GM21390 (cell line): Measurements from ENCODE around the gene FNIP2.
A peak's percentile ranks its signal among the peaks of the same experiment; 100 is the strongest.
"Not testable (repeated sequence)": the region's sequence is repeated elsewhere in the genome, so short reads cannot be mapped to it uniquely, and the experiment has no call there.

Source experiments
- ATAC-seq: cut with Tn5 transposase; IDR thresholded peaks from one replicate; pipeline ENCODE4 v1.9.1; 2021; ENCODE audit not compliant: unreplicated experiment

Gene FNIP2

GRCh38 chr4:158903472-158904043 is 134.7 kb downstream of the FNIP2 start:
- no peak for ATAC-seq

- ATAC-seq, result no peak
These were observed 136.0 kb downstream of the FNIP2 start for GRCh38 chr4:158904815-158905214.

- peak; percentile 89 for ATAC-seq
These were observed 137.2 kb downstream of the FNIP2 start for GRCh38 chr4:158906073-158906472.

- no peak for ATAC-seq
These were observed 143.6 kb downstream of the FNIP2 start for GRCh38 chr4:158912390-158912789.

DNA sequence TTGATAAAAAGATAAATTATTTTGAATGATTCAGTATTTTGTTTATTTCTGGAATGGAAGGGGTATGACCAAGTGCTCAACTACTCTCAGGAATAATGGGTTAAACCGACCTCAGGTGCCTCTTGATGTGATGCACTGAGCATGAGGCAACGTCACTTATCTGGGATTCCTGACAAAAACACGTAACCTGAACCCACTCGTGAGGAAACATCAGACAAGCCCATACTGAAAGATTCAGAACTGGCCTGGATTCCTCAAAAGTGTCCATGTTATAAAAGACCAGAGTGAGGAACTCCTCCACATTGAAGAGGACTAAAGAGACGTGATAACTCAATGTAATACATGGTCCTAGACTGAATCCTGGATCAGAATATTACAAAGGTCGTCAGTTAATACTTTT is 144.0 kb downstream of the FNIP2 start:
- no peak for ATAC-seq

DNA sequence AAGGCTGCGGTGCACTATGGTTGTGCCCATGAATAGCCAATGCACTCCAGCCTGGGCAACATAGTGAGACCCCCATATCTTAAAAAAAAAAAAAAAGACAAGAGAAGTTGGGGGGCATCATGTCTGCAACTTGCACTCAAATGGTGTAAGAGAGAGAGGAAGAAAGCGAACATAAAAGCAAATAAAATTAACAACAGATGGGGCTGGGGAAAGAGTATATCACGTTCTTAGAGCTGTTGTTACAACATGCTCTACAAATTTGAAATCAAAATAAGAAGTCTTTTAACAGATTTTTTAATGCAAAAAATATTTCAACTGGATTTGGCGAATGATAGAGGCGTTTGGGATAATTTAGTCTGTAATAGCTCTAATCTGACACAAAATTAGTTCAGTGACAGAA is 144.9 kb downstream of the FNIP2 start:
- no peak for ATAC-seq

- no peak for ATAC-seq
These were observed 145.4 kb downstream of the FNIP2 start for GRCh38 chr4:158914218-158914617.

- ATAC-seq, result peak; percentile 56
These were observed 146.9 kb downstream of the FNIP2 start for GRCh38 chr4:158915683-158916241.

DNA sequence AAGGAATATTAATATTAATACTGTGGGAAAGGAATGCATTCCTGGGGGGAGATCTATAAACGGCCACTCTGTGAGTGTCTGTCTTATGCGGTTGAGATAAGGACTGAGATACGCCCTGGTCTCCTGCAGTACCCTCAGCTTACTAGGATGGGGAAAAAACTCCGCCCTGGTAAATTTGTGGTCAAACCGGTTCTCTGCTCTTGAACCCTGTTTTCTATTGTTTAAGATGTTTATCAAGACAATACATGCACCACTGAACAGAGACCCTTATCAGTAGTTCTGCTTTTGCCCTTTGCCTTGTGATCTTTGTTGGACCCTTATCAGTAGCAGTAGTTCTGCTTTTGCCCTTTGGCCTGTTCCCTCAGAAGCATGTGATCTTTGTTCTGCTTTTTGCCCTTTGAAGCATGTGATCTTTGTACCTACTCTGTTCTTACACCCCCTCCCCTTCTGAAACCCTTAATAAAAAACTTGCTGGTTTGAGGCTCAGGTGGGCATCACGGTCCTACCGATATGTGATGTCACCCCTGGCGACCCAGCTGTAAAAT is 151.7 kb downstream of the FNIP2 start:
- not testable (repeated sequence) for ATAC-seq

DNA sequence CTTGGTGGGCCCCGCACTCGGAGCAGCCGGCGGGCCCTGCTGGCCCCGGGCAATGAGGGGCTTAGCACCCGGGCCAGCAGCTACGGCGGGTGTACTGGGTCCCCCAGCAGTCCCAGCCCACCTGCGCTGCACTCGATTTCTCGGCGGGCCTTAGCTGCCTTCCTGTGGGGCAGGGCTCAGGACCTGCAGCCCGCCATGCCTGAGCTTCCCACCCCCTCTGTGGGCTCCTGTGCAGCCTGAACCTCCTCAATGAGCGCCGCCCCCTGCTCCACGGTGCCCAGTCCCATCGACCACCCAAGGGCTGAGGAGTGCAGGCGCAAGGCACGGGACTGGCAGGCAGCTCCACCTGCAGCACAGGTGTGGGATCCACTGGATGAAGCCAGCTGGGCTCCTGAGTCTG is 158.9 kb downstream of the FNIP2 start:
- not testable (repeated sequence) for ATAC-seq

DNA sequence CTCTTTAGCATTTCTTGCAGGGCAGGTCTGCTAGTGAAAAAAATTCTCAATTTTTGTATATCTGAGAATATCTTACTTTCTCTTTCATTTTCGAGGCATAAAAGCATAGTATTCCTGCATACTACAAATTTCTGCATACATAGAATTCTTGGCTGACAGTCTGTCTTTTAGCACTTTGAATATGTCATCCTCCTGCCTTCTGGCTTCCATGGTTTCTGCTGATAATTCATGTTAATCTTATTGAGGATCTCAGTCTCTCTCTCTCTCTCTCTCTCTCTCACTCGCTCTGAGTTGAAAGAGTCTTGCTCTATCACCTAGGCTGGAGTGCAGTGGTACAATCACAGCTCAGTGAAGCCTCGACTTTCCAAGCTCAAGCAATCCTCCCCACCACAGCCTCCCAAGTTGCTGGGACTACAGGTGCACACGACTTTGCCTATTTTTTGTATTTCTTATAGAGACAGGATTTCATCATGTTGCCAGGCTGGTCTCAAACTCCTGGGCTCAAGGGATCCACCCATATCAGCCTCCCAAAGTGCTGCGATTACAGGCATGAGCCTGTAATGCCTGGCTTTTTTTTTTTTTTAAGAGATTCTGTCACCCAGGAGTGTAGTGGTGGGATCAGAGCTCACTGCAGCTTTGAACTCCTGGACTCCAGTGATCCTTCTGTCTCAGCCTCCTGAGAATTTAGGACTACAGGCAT is 161.3 kb downstream of the FNIP2 start:
- ATAC-seq, result no peak

DNA sequence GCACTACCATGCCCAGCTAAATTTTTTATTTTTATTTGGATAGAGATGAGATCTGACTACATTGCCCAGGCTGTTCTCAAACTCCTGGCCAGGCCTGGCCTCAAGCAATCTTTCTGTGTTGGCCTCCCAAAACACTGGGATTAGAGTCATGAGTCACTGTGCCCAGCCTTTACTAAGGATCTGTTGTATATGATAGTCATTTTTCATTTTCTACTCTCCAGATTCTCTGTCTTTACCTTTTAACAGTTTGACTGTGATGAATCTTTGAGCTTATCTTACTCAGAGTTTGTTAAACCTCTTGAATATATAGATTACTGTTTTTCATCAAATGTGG is 161.8 kb downstream of the FNIP2 start:
- ATAC-seq, result no peak

DNA sequence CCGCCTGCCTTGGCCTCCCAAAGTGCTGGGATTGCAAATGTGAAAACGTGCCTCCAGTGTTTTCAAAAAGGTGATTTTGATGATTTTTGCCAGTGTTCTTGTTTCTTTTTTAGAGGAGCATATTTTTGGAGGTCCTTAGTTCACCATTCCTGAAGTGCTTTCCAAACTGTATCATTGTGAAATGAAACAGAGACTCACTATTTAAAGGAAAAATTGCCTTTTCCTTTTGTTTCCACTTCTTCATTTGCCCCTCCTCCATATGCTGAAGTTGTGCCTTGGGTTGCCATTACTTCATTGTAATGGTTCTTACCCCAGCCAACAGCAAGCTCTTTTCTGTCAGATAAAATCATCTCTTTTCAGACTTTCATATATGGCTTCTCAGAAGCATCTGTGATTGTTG is 164.4 kb downstream of the FNIP2 start:
- no peak for ATAC-seq

- no peak for ATAC-seq
These were observed 166.3 kb downstream of the FNIP2 start for GRCh38 chr4:158934996-158935669.

DNA sequence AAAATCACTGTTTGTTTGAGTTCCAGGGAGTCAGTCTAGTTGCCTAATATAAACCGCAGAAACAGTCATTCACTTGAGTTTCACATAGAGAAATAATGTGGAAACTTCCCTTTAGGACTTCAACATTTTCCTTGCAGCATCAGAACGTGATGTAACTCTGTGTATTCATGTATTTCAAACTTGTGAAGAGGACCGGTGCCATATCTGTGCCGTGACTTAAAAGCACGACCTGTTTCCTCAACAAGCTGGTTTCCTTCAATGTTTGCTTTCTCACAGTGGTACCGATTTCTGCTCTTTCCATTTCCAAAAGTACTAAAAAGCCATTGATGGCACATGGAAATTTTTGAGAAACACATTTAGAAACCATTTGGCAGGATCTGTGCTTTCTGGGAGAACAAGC is 167.4 kb downstream of the FNIP2 start:
- no peak for ATAC-seq

DNA sequence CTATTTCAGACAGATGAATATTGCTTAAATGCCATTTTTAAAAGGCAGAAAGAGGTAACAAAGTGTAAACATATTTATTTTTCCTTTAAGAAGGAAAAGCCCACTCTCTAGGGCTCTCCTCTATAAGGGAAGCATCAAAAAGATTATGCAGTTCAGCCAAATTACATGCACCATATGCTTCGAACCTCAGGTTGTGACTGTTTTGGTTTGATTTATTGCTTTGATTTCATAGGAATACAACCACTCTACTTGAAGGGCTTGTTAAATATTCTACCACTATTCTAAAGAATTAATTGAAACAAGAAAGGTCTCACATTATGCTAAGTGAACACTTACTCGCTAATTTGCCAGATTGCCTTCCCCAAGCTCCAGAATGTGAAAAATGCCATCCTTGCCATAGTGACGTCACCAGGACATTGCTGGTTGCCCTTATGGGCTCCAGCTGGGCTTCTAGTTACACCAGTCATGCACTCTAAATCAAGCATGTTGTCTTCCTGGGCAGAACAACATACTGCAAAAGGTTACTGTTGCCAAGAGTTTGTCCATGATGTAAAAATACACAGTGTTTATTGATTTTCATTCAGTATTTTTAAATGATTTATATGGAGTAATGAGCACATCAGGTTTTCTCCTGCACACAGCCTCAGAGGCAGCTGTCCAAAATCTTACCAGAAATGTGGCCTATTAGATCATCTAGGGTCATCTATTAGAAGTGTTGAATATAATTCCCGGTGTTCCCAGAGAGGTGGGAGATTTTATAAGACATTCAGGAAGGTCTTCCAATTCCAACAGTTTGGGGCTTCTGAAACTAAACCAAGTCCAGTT is 169.6 kb downstream of the FNIP2 start:
- ATAC-seq, result no peak

- no peak for ATAC-seq
These were observed 171.4 kb downstream of the FNIP2 start for GRCh38 chr4:158940271-158940670.

- ATAC-seq, result no peak
These were observed 172.5 kb downstream of the FNIP2 start for GRCh38 chr4:158941321-158941720.

GRCh38 chr4:158941895-158942294 is 173.1 kb downstream of the FNIP2 start:
- no peak for ATAC-seq

GRCh38 chr4:158945529-158946108 is 176.8 kb downstream of the FNIP2 start:
- no peak for ATAC-seq

DNA sequence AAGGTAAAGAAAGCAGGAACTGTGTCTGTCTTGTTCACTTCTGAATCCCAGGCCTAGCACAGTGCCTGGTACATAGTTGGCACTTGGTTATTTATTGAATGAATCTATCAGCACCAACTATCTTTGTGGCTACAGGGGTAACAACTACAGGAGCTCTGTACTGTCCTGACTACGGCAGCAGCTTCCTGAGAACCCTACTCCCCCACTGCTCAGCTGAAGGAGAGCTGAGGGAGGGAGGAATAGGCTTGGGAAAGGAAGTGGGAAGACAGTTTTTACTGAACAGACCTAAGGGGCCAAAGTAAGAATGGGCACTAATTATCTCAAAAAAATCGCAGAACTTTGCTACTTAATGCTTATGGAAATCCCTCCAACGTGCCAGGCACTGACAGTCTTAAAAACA is 178.0 kb downstream of the FNIP2 start:
- no peak for ATAC-seq
